ENCODE data around the gene SCN10A. TPM values are rescaled to one million over a fixed set of nuclear protein-coding genes. Genes with fewer than 3 reads are reported as not detected.

Gene SCN10A
- total and polyA plus RNA-seq, 9 of the 15 experiments (the other 6 are each of a cell fraction or from before 2014, with no cell fraction given): not detected

GRCh38 chr3:38773528-38773927 lies 42.5 kb downstream of the SCN10A start:
- ATAC-seq (no peak), FAIRE-seq (no peak), DNase-seq (ENCODE audit: extremely low read depth in 1 of 4, low spot score in 3 of 4) (no peak)
- intact Hi-C loops (cut with micrococcal nuclease): no loop called here
- no peaks in the 10 kb centered on the region for H3K9me1 ChIP-seq (ENCODE audit: control insufficient read depth, insufficient read depth, low read length)
- TF ChIP-seq ZNF717 (CRISPR knock-in tag; IDR thresholded peaks at IDR 0.05): no peak
- no peak for TF ChIP-seq SRSF9 (IDR thresholded peaks at IDR 0.05; ENCODE audit: borderline replicate concordance, low read depth, low read length)
- no peak for TF ChIP-seq KDM4B (IDR thresholded peaks at IDR 0.05; ENCODE audit: borderline replicate concordance in 2 of 2, low read depth in 1 of 2)
- TF ChIP-seq ZKSCAN3 (CRISPR knock-in tag; IDR thresholded peaks at IDR 0.05): no peak
- TF ChIP-seq KLF10 (CRISPR knock-in tag; IDR thresholded peaks at IDR 0.05): no peak
- TF ChIP-seq STAT5B (CRISPR knock-in tag; IDR thresholded peaks at IDR 0.05): no peak
- TF ChIP-seq ATF1 (CRISPR knock-in tag; IDR thresholded peaks at IDR 0.05): no peak
- TF ChIP-seq ATF1 (tag; IDR thresholded peaks at IDR 0.05): no peak
- TF ChIP-seq PATZ1 (CRISPR knock-in tag; IDR thresholded peaks at IDR 0.05; ENCODE audit: borderline replicate concordance): no peak
- TF ChIP-seq ZBTB1 (CRISPR knock-in tag; IDR thresholded peaks at IDR 0.05; ENCODE audit: borderline replicate concordance, low read depth): no peak
- TF ChIP-seq ZNF518B (CRISPR knock-in tag; IDR thresholded peaks at IDR 0.05): no peak
- no peak for TF ChIP-seq ATF4 (CRISPR knock-in tag; IDR thresholded peaks at IDR 0.05)
- no peak for TF ChIP-seq ZNF444 (CRISPR knock-in tag; IDR thresholded peaks at IDR 0.05)
- no peak for TF ChIP-seq MLLT1 (IDR thresholded peaks at IDR 0.05)
- TF ChIP-seq KAT2B (IDR thresholded peaks at IDR 0.05; ENCODE audit: low read depth, low read length): no peak
- CTCF ChIA-PET (ENCODE audit: low intra/inter-chr PET ratio): no interaction called here
- H3K79me2 ChIP-seq (ENCODE audit: control insufficient read depth, insufficient read depth, low read length): no peaks in the 10 kb centered on the region
- H3K36me3 ChIP-seq (ENCODE audit: control insufficient read depth, insufficient read depth, low read length): no peaks in the 10 kb centered on the region
- POLR2A ChIA-PET: interaction anchor here (0.6 kb wide), 1 partner anchor 123 kb away, joined by 5 read pairs; no protein-coding TSS in a partner anchor
- BruUV-seq (replicated peaks): no TSS peak
- in situ Hi-C loops (cut with MboI): no loop called here
- H3K9ac ChIP-seq (ENCODE audit: insufficient read depth in 1 of 2, low read depth in 2 of 2, low read length in 2 of 2): no peak overlapping the region
- no peaks in the 10 kb centered on the region for H3K9me3 ChIP-seq (replicated peaks; ENCODE audit: control insufficient read depth, insufficient read depth, low read depth, low read length)
- H4K20me1 ChIP-seq (replicated peaks; ENCODE audit: control insufficient read depth, insufficient read depth, low read length): no peaks in the 10 kb centered on the region
- H3K4me3 ChIP-seq: no peak overlapping the region
- no peak overlapping the region for H2AFZ ChIP-seq (ENCODE audit: low read depth, low read length)
- no peaks in the 10 kb centered on the region for H3K4me1 ChIP-seq (replicated peaks in 1 of 2; ENCODE audit: control insufficient read depth in 2 of 2, insufficient read depth in 2 of 2, low read length in 2 of 2)
- H3K27ac ChIP-seq (ENCODE audit: extremely low read depth, low read depth, low read length): no peak overlapping the region
- no peak overlapping the region for H3K4me2 ChIP-seq (ENCODE audit: insufficient read depth, low read length)
- no peaks in the 10 kb centered on the region for H3K27me3 ChIP-seq (ENCODE audit: control insufficient read depth in 2 of 2, insufficient read depth in 2 of 2, low read length in 2 of 2)
